Measurements from ENCODE around the gene TIMP2.

The TIMP2 gene

DNA sequence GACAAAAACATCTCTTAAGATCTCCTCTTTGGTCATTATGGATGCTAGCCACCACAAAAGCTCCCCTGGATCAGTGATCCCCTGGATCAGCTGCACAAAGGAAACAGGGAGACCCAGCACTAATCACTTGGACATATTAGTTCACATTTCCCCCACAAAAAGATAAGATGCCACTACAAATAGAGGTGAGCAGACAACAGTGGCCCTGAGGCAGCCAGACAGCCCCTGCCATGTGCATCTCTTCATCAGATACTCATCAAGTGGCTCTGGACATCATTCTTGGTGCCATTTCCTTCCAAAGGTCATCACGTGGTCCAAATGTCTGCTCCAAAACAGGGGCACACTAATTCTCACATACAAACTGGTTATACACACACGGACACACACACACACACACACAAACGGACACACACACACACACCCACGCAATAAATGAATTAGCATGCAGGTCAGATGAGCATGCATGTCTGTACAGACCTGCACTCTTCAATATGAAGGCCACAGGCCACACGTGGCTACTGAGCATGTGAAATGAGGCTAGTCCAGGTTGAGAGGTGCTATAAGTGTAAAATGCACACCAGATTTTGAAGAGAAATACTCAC is 88.7 kb downstream of the TIMP2 start:
- no peak for DNase-seq (ENCODE audit: low read depth)

GRCh38 chr17:78834571-78834970 is 90.6 kb downstream of the TIMP2 start:
- DNase-seq (ENCODE audit: low read depth): no peak

DNA sequence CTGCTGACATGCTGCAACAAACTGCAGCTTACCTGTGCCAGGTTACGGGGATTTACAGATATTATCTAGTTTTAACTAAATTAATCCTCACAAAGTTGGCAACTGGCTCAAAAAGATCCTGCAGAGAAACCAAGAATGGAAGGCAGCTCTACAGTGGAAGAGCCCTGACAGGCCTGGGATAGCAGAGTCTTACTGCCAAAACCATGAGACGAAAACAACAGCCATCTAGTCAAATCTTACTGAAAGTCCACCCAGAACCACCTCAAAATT is 92.7 kb downstream of the TIMP2 start:
- no peak for DNase-seq (ENCODE audit: low read depth)

GRCh38 chr17:78831688-78832540 is 93.3 kb downstream of the TIMP2 start:
- no peak for DNase-seq (ENCODE audit: low read depth)

DNA sequence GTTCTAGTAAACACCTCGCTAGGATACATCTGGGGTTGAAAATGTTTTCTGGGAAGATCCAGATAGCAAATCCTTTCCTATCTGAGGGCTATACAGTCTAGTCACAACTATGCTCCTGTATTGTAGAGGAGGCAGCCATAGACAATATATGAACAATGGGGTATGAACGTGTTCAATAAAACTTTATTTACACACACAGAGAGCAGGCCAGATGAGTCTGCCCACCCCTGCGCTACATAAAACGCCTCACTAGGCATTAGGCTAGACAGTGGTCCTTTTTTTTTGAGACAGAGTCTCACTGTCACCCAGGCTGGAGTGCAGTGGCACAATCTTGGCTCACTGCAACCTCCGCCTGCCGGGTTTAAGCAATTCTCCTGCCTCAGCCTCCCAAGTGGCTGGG is 95.7 kb downstream of the TIMP2 start:
- DNase-seq (ENCODE audit: low read depth): no peak

DNA sequence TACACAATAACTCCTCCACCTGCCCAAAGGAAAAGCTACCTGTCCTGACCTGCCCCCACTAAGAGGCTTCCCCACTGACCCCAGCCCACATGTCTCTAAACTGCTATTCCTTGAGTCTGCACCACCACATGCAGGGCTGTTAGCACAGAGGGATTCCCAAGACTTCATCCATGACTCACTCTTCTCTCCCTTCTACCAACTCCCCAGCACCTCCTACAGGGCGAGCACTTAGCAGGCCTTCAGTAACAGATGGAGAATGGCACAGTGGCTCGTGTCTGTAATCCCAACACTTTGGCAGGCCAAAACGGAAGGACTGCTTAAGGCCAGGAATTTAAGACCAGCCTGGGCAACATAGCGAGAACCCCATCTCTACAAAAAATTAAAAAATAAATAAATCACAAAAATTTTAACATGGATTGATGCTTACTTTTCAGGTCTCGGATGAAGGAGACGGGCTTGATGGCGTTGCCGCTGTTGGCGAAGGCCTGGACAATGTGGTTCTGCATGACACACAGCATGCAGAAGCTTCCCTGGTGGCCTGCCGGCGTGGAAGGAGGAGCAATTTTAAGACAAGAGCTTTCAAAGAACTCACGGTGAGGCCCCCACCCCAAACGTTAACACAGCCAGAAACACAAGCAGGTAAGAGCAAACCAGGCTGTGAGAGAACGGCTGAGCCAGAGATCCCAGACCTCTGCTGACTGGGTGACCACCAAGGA is 96.6 kb downstream of the TIMP2 start:
- DNase-seq (ENCODE audit: low read depth): no peak

- no peak for DNase-seq (ENCODE audit: low read depth)
Observed at GRCh38 chr17:78826836-78827509, 98.2 kb downstream of the TIMP2 start.

GRCh38 chr17:78826421-78826820 is 98.8 kb downstream of the TIMP2 start:
- DNase-seq (ENCODE audit: low read depth): no peak

- DNase-seq (ENCODE audit: low read depth): no peak
Observed at GRCh38 chr17:78825696-78826095, 99.5 kb downstream of the TIMP2 start.

DNA sequence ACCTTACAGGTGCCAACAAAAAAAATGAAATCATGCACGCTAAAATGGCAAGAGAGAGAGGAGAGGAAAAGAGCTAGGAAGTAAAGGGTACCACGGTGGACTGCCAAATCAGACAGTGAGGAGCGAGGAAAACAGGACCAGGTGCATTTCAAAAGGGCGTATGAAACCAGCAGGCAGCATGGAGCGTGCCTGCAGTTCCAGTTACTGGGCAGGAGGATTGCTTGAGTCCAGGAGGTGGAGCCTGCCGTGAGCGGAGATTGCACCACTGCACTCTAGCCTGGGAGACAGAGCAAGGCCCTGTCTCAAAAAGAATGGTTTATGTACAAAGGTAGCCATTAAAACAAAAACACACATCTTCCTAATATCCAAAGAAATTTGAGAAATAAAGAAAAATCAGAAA is 100.9 kb downstream of the TIMP2 start:
- no peak for DNase-seq (ENCODE audit: low read depth)

DNA sequence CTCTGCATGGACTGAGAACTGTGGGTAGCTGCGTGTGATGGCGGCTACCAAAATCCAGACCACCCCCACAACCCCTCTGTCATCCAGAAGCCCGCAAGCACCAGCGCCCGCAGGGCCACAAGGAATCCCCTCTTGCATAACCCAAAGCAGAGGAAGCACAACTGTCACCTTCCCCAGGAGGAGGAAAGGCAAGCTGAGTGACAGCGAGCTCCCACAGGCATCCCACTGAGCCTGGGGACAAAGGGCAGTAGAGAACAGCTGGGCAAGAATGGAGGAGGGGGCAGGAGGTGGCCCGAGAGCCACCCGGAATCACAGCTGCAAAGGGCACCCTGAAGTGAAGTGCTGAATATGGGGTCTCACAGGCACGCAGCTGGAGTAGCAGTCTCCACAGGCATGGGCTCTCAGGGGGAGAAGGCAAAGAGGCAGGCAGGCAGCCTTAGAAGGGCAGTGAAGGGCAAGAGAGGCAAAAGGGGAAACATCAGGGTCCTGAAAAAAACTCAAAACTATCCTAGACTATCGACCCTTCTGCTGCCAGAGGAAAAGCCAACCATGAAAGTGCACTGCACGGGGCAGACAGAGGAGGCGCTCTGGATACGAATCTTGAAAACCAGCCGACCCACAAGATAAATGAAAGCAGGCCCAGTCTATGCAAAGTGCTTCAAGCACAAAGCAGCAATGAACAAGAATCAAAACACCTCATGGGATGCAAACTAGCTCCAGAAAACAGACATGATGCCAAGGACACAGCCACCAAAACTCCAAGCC is 101.7 kb downstream of the TIMP2 start:
- DNase-seq (ENCODE audit: low read depth): no peak

GRCh38 chr17:78822552-78822951 is 102.6 kb downstream of the TIMP2 start:
- no peak for DNase-seq (ENCODE audit: low read depth)

- DNase-seq (ENCODE audit: low read depth): no peak
Observed at GRCh38 chr17:78821961-78822360, 103.2 kb downstream of the TIMP2 start.

- no peak for DNase-seq (ENCODE audit: low read depth)
Observed at GRCh38 chr17:78820841-78821240, 104.3 kb downstream of the TIMP2 start.

DNA sequence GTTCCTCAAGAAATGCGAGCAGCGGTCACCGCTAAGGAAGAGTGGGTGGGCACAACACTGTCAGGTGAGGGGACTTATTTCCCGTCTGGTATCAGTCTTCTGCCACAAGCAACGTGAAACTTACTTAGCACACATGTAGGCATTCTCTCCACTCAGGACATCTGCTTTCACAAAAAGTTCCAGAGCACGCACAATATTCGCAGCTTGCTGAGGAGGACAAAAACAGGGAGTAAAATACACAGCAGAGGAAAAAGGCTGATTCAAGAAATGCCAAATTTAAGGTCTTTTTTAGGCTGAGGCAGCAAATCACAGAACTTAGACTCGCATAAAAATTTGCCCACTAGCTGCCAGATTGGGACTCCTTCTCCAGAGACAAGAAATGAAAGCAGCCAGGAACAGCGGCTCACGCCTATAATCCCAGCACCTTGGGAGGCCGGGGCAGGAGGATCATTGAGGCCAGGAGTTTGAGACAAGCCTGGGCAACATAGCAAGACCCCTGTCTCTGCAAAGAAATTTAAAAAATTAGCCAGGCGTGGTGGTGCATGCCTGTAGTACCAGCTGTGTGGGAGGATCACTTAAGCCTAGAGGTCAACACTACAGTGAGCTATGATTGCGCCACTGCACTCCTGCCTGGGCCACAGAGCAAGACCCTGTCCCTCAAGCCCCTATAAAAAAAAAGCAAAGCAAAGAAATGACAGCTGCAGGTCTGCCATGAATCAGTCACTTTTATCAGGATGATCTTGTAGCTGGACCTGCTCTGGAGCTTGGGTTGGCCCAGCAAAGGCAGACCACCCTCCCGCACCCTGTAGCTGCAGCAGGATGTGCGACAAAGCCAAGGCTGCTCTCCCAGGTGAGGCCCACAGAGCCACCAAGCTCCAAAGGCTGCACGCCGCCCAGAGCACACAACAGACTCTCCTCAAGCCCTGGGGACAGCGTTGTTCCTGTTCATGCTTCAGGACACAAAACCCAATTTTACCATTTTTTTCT is 105.1 kb downstream of the TIMP2 start:
- DNase-seq (ENCODE audit: low read depth): no peak

DNA sequence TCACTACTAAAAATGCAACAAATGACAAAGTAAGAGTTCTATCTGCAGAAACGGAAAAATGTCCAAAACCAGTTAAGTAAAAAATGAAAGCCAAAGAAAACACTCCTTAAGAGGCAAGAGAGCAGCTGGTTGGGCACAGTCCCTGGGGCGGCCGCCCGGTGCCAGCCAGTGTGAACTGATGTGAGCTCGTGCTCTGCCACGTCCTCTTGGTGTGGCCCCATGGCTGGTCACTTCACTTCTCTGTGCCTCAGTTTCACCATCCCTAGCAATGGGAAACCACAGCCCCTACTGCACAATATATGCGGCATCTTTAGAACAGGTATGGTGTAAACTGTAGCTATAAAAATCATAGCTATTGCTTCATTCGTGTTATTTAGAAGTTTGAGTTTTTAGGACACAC is 105.8 kb downstream of the TIMP2 start:
- no peak for DNase-seq (ENCODE audit: low read depth)

DNA sequence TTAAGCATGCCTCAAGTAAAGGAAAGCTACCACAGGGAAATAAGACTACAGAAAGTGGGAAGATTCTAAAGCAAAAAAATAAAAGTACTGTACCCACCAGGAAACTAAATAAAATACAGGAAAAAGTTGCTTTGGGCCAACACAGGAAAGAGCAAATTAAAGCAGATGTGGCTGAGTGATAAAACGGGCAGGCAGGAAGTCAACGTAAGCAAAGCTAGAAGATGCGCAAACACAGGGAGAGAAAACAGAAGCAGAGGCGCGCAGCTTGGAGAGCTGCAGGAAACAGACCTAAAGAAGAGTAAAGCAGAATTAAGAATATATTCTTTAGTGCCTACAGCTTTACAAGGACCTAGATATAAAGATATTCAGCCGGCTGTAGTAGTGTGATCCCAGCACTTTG is 106.3 kb downstream of the TIMP2 start:
- DNase-seq (ENCODE audit: low read depth): peak; percentile 46

DNA sequence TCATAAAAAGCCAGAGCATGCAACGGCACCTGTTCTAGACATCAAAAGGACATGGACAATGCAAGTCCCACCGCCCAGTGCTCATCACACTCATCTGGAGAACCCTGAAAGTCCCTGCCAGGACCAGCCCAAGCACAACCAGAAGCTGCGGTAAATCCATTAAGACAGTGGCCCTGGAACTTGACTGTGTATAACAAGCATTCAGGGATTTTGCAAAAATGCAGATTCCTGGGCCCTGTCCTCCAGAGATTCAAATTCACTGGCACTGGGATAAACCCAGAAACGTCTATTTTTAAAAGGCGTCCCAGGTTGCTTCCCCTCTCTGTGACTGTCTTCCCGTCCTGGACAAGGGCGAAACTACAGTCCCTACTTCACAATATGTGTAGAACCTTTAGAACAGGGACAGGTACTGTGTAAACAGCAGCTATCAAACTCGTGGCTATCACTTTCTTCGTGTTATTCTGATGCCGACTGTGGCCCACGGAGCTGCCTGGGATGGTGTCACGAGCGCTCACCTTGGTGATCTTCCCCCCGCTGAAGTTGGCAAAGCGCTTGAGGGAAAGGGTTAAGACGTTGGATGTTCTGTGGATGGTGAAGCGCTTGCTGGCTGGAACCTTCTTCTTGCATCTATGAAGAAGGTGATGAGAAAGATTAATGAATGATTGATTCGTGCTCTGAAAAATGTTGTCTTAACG is 106.9 kb downstream of the TIMP2 start:
- DNase-seq (ENCODE audit: low read depth): no peak

DNA sequence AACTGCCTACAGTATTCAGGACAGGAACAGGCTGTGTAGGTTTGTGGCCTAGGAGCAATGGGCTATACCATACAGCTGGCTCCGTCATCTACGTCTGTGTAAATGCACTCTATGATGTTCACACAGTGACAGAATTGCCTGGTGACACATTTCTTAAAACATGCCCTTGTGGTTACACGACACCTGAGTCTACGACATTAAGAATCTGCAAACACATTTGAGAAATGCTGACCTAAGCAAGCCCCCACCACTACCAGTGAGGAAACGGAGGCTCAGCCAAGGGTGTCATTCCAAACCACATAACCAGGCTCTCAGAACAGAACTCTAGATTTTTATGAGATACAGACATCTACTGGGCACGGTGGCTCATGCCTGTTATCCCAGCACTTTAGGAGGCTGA is 108.1 kb downstream of the TIMP2 start:
- peak; percentile 48 for DNase-seq (ENCODE audit: low read depth)

- DNase-seq (ENCODE audit: low read depth): no peak
Observed at GRCh38 chr17:78815696-78816095, 109.5 kb downstream of the TIMP2 start.
